ENCODE data around the gene EEFSEC.

Gene EEFSEC

DNA sequence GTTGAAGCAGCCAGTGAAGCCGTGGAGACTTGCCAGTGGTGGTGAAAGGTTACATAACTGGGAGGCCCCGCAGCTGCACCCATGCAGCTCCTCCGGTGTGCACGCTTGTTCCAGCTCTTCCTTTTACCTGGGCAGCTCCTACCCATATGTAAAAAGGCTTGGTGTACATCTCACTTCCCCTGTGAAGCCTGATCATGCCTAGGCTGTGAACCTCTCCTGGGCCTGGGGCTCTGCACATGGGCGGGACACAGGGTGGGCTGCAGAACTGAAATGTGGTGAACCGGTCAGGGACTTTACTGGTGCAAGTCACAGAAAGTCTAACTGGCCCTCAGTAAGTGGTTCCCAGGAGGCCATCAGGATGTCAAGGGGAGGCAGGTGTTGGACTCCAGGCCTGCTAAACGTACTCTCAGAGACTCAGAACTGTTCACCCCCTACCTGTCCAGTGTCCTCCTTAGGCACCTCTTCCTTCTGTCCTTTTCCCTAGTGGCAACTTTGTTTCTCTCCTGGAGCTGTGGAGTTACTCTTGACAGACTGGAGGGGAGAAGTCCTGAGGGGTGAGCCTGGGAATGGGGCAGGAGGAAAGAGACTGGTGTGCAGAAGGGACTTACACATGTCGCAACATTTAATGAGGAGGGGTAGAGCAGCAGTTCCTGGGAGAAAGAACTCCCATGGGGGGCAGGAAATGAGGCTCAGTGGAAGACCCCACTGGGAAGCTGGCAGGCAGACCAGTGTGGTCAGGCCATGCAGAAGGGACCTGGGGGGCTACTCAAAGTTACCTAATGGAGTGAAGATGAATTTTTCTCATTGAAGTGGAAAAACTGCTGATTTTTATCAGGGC, 148.1 kb downstream of the EEFSEC start:
- no peak for TF ChIP-seq FOXK2 (IDR thresholded peaks at IDR 0.05)
- no peak for TF ChIP-seq ZNF384 (IDR thresholded peaks at IDR 0.05)
- no peak for TF ChIP-seq NFRKB (IDR thresholded peaks at IDR 0.05)
- TF ChIP-seq LEF1 (IDR thresholded peaks at IDR 0.05; ENCODE audit: borderline replicate concordance): no peak
- TF ChIP-seq FOXM1 (IDR thresholded peaks at IDR 0.05; ENCODE audit: borderline replicate concordance): no peak
- no peak for TF ChIP-seq CTBP1 (IDR thresholded peaks at IDR 0.05; ENCODE audit: borderline replicate concordance)
- TF ChIP-seq ELF4 (IDR thresholded peaks at IDR 0.05): no peak
- TF ChIP-seq ARNT (IDR thresholded peaks at IDR 0.05): no peak
- TF ChIP-seq TARDBP (IDR thresholded peaks at IDR 0.05): no peak
- TF ChIP-seq L3MBTL2 (conservative IDR thresholded peaks at IDR 0.05): no peak
- no peak for TF ChIP-seq SP1 (IDR thresholded peaks at IDR 0.05)
- no peak for DNase-seq (ENCODE audit: extremely low spot score)
- ChIA-PET POLR2A (no interaction called here), CTCF (no interaction called here)

DNA sequence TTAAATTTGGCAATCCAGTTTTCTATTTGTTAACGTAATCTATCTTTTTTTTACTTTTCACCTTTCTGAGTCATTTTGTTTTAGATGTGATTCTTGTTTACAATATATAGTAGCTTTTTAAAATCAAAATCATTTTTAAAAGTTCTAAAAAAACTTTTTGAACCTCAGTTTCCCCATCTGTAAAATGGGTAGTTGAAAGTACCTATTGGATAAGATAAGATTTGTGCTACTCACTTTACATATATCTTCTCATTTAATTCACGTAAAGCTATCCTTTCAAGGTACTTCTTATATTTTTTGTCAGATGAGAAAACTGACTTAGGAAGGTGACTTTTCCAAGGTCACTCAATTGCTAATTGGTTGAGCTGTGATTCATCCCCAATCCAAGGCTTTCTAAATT, 153.2 kb downstream of the EEFSEC start:
- ChIA-PET CTCF (interaction anchor here (0.8 to 1.5 kb wide), 2 partner anchors 16 to 302 kb away, joined by 3 read pairs; no protein-coding TSS in a partner anchor), POLR2A (no interaction called here)

DNA sequence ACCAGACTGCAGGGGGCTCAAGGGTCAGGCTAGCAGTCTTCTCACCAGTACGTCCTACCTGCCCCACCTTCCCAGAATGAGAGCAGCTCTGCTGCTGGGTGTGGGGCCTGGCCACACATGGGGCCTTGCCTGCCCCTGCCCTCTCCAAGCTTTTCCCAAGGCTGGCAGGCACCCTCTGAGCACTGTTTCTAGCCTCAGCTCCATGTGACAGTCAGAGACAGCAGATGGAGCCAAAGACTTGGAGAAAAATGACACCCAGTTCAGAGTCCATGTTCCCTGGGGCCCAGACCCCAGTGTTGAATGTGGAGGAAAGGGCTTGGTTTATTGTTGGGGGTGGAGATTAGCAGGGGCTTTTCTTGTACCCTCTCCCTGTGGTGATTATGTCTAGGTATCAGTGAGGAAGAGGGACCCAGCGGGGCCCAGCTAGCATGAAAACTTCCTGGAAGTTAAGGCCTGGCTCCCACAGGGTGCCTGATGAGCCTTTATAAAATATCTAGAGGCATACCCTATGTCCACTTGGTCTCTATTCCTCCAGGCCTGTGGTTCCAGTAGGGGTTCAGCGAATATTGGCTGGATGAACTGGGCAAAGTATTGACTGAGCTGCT, 153.8 kb downstream of the EEFSEC start:
- POLR2A ChIA-PET: no interaction called here
- TF ChIP-seq ARNT (IDR thresholded peaks at IDR 0.05): no peak
- TF ChIP-seq, protein P1, sequence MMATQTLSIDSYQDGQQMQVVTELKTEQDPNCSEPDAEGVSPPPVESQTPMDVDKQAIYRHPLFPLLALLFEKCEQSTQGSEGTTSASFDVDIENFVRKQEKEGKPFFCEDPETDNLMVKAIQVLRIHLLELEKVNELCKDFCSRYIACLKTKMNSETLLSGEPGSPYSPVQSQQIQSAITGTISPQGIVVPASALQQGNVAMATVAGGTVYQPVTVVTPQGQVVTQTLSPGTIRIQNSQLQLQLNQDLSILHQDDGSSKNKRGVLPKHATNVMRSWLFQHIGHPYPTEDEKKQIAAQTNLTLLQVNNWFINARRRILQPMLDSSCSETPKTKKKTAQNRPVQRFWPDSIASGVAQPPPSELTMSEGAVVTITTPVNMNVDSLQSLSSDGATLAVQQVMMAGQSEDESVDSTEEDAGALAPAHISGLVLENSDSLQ (IDR thresholded peaks at IDR 0.05): no peak
- CTCF ChIA-PET: interaction anchor here (0.8 to 1.5 kb wide), 2 partner anchors 15 to 301 kb away, joined by 3 read pairs; no protein-coding TSS in a partner anchor
- no peak for DNase-seq (ENCODE audit: extremely low spot score)

More for the DNA sequence above, 153.2 kb downstream of the EEFSEC start:
- no peak for DNase-seq (ENCODE audit: extremely low spot score)
- TF ChIP-seq FOXM1 (IDR thresholded peaks at IDR 0.05; ENCODE audit: borderline replicate concordance) (no peak), CTBP1 (IDR thresholded peaks at IDR 0.05; ENCODE audit: borderline replicate concordance) (no peak), ELF4 (IDR thresholded peaks at IDR 0.05) (no peak), L3MBTL2 (conservative IDR thresholded peaks at IDR 0.05) (no peak), ZNF384 (IDR thresholded peaks at IDR 0.05) (no peak), FOXA1 (IDR thresholded peaks at IDR 0.05) (no peak), FOXK2 (IDR thresholded peaks at IDR 0.05) (no peak), LEF1 (IDR thresholded peaks at IDR 0.05; ENCODE audit: borderline replicate concordance) (no peak), BHLHE40 (IDR thresholded peaks at IDR 0.05; ENCODE audit: borderline replicate concordance) (no peak), HDGF (IDR thresholded peaks at IDR 0.05; ENCODE audit: borderline replicate concordance) (no peak), TARDBP (IDR thresholded peaks at IDR 0.05) (no peak), NFRKB (IDR thresholded peaks at IDR 0.05) (no peak), ARNT (IDR thresholded peaks at IDR 0.05) (no peak), SP1 (IDR thresholded peaks at IDR 0.05) (no peak), SUZ12 (IDR thresholded peaks at IDR 0.05) (no peak)
- TF ChIP-seq, protein P1 (IDR thresholded peaks at IDR 0.05): no peak

DNA sequence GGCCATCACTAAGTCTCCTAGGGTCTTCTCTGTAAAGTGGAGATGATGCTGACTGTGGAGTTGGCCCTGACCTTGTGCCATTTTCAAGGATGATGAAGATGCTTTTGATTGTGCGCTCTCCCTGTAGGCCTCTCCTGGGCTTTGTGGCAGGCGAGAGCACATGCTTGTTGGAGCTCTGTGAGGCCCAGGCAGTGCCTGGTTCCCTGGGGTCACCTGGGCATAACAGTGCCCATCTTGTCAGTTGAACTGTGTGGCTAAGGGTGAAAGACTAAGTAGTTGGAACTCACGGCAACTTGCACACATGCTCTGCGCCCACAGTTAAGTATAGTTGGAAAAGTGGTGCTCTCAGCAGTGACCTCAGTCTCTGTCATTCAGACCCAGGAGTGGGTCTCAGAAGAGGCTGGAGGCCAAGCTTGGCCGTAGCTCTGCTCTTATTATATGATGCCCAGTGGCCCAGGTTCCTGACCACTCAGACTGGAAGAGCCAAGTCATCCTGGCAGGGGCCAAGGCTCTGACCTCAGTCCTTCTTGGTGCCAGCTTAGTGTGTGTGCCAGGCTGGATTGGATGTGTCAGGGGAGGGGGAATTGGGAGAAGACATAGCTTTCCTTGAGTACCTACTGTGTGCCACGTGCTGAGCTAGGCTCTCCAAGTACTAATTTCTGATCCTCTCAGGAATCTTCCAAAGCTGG, 154.6 kb downstream of the EEFSEC start:
- CTCF ChIA-PET: interaction anchor here (0.8 to 1.5 kb wide), 2 partner anchors 14 to 300 kb away, joined by 3 read pairs; no protein-coding TSS in a partner anchor
- no peak for DNase-seq (ENCODE audit: extremely low spot score)
- TF ChIP-seq FOXA1 (IDR thresholded peaks at IDR 0.05) (no peak), ELF4 (IDR thresholded peaks at IDR 0.05) (no peak)
- POLR2A ChIA-PET: no interaction called here

DNA sequence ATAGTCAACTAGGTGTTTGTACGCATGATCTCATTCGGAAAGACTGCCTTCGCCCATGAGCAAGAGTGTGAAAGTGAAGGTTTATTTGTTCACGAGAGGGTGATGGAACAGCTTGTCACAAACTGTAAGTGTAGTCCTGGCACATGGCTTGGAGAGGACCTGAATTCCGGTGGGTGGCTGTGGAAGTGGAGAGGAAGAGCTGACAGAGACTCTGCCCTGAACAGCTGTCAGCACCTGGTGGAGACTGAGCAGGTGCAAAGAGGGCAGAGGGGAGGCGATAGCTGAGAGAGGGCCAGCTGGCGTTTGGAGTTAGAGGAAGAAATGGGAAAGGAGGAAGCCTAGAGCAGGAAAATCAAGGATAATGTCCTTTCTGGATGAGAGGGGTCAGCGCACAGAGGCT, 155.7 kb downstream of the EEFSEC start:
- no peak for DNase-seq (ENCODE audit: extremely low spot score)
- no peak for TF ChIP-seq ZNF384 (IDR thresholded peaks at IDR 0.05)
- no peak for TF ChIP-seq SUZ12 (IDR thresholded peaks at IDR 0.05)
- TF ChIP-seq ARNT (IDR thresholded peaks at IDR 0.05): no peak
- TF ChIP-seq SP1 (IDR thresholded peaks at IDR 0.05): no peak
- TF ChIP-seq FOXK2 (IDR thresholded peaks at IDR 0.05): no peak
- TF ChIP-seq, protein P1 (IDR thresholded peaks at IDR 0.05): no peak
- TF ChIP-seq NFRKB (IDR thresholded peaks at IDR 0.05): no peak
- no peak for TF ChIP-seq ELF4 (IDR thresholded peaks at IDR 0.05)
- no peak for TF ChIP-seq TARDBP (IDR thresholded peaks at IDR 0.05)
- TF ChIP-seq FOXA1 (IDR thresholded peaks at IDR 0.05): no peak
- TF ChIP-seq FOXM1 (IDR thresholded peaks at IDR 0.05; ENCODE audit: borderline replicate concordance): no peak
- no peak for TF ChIP-seq CTBP1 (IDR thresholded peaks at IDR 0.05; ENCODE audit: borderline replicate concordance)
- TF ChIP-seq L3MBTL2 (conservative IDR thresholded peaks at IDR 0.05): no peak
- TF ChIP-seq LEF1 (IDR thresholded peaks at IDR 0.05; ENCODE audit: borderline replicate concordance): no peak
- POLR2A ChIA-PET: no interaction called here
- CTCF ChIA-PET: interaction anchor here (0.8 kb wide), 2 partner anchors 13 to 193 kb away, joined by 3 read pairs; no protein-coding TSS in a partner anchor

Measured in HEK293T (cell line).